Measurements from ENCODE around the gene CROCC. TPM values are rescaled to one million over a fixed set of nuclear protein-coding genes. Genes with fewer than 3 reads are reported as not detected.
"Not testable (repeated sequence)": the region's sequence is repeated elsewhere in the genome, so short reads cannot be mapped to it uniquely, and the experiment has no call there.

CROCC gene
- total RNA-seq, 4 donors from 2014 or later, result 22.3 to 164 (median 68.4) TPM

DNA sequence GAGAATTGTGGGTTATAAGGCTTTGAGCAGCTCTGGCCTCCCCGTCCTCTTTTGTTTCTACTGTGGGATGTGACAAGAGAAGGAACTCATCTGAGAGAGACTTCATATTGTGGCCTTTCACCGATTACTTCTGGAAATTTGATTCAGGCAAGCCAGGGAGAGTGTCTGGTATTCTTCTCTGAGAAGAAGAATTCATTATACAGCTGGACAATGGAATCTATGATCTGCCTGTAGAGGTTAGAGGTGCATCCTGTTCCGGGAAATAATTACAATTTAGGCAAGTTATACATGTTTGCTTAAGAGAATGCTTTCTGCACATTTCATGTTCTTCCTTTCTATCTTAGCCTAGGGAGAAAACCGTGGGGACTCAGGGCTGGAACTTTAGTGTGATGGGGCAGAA is 38.7 kb upstream of the CROCC start:
- TF ChIP-seq, protein P1, sequence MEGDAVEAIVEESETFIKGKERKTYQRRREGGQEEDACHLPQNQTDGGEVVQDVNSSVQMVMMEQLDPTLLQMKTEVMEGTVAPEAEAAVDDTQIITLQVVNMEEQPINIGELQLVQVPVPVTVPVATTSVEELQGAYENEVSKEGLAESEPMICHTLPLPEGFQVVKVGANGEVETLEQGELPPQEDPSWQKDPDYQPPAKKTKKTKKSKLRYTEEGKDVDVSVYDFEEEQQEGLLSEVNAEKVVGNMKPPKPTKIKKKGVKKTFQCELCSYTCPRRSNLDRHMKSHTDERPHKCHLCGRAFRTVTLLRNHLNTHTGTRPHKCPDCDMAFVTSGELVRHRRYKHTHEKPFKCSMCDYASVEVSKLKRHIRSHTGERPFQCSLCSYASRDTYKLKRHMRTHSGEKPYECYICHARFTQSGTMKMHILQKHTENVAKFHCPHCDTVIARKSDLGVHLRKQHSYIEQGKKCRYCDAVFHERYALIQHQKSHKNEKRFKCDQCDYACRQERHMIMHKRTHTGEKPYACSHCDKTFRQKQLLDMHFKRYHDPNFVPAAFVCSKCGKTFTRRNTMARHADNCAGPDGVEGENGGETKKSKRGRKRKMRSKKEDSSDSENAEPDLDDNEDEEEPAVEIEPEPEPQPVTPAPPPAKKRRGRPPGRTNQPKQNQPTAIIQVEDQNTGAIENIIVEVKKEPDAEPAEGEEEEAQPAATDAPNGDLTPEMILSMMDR (IDR thresholded peaks at IDR 0.05), result no peak
- TF ChIP-seq POLR2A (IDR thresholded peaks at IDR 0.05), result no peak
- no peak for TF ChIP-seq EP300 (IDR thresholded peaks at IDR 0.05)
- Histone ChIP-seq H3K36me3 (no peaks in the 10 kb centered on the region), H3K9me3 (no peaks in the 10 kb centered on the region), H3K27ac (no peak overlapping the region), H3K4me3 (no peak overlapping the region), H3K27me3 (peaks cover 0 to 22% of the 10 kb centered on the region in 2 donors), H3K4me1 (no peaks in the 10 kb centered on the region)
- no peak for DNase-seq (ENCODE audit: low spot score in 2 of 2)
- WGBS, 2 donors, result 27 to 33% methylated on average over 4 of the region's 4 CpGs

DNA sequence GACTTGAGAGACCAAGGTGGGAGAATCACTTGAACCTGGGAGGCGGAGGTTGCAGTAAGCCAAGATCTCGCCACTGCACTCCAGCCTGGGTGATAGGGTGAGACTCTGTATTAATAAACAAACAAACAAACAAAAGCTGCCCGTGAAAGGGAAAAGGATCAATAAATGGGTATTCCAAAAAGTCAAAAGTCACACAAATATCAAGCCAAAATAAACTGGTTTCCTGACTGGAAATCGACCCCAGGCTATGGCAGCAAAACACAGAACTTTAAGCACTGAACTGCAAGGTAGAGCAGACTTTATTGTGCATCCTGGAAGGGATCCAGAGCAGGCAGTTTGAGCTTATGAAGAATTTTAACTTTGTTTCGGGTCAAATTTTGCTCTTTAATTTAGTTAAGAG is 37.2 kb upstream of the CROCC start:
- H3K4me3 ChIP-seq; DNase-seq (ENCODE audit: low spot score in 2 of 2); H3K27ac ChIP-seq; H3K9me3 ChIP-seq; H3K36me3 ChIP-seq; H3K4me1 ChIP-seq: not testable (repeated sequence)
- 78 to 81% methylated on average over 5 of the region's 5 CpGs for WGBS, 2 donors
- peaks cover 0 to 17% of the 10 kb centered on the region in 2 donors for H3K27me3 ChIP-seq

- Histone ChIP-seq H3K36me3 (no peaks in the 10 kb centered on the region), H3K4me1 (peaks cover 0 to 8% (median 0%) of the 10 kb centered on the region in 4 donors), H3K27ac (no peak overlapping the region), H3K4me3 (no peak overlapping the region), H3K9me3 (no peaks in the 10 kb centered on the region), H3K27me3 (no peaks in the 10 kb centered on the region)
- DNase-seq (ENCODE audit: low spot score in 2 of 2), result no peak
- 89 to 90% methylated on average over 20 of the region's 20 CpGs for WGBS, 2 donors
- TF ChIP-seq POLR2A (IDR thresholded peaks at IDR 0.05) (no peak), EP300 (IDR thresholded peaks at IDR 0.05) (no peak)
- TF ChIP-seq, protein P1 (IDR thresholded peaks at IDR 0.05), result no peak
Observed at GRCh38 chr1:16886860-16887605, 34.7 kb upstream of the CROCC start.

- DNase-seq (ENCODE audit: low spot score in 2 of 2), result peak; percentile 73 to 80
- TF ChIP-seq POLR2A (IDR thresholded peaks at IDR 0.05) (peak in 1 of 2 donors; percentile 54), EP300 (IDR thresholded peaks at IDR 0.05) (peak in 1 of 2 donors; percentile 78)
- TF ChIP-seq, protein P1 (IDR thresholded peaks at IDR 0.05), result peak in 3 of 5 experiments; percentile 21 to 37 (median 30)
- peak overlapping the region; percentile 57 to 70 (median 59) for H3K4me3 ChIP-seq
- peak overlapping the region; percentile 81 to 97 (median 89) for H3K27ac ChIP-seq
- peaks cover 0 to 8% (median 0%) of the 10 kb centered on the region in 4 donors for H3K4me1 ChIP-seq
- 3 to 8% methylated on average over 63 of the region's 63 CpGs for WGBS, 2 donors
- no peaks in the 10 kb centered on the region for H3K36me3 ChIP-seq
- H3K27me3 ChIP-seq, result no peaks in the 10 kb centered on the region
- H3K9me3 ChIP-seq, result no peaks in the 10 kb centered on the region
Observed at GRCh38 chr1:16888860-16889816, 32.6 kb upstream of the CROCC start.

DNA sequence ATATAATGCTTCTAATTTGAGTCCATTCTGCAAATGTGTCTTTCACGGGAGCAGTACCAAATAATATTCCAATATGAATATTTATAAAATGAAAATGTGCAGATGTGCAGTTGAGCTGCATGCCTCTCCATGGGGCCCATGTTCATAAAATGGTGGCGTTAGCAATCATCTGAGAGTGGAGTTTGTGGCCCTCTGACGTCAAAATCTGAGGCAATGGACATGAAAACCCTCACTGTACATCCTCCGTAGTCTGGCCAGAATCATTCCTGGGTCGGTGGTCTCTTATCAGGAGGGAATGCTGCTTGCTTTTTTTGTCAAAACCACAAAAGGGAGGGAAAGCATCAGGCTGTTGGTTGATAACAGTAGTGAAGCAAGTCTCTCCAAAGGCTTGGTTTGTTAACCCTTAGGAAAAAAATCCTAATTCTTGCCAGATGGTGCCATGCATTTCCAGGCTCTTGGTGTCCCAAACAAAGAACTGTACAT is 31.2 kb upstream of the CROCC start:
- H3K36me3 ChIP-seq; H3K4me3 ChIP-seq; H3K9me3 ChIP-seq; DNase-seq (ENCODE audit: low spot score in 2 of 2); H3K27me3 ChIP-seq; H3K27ac ChIP-seq: not testable (repeated sequence)
- H3K4me1 ChIP-seq, result peaks cover 0 to 11% (median 0%) of the 10 kb centered on the region in 4 donors
- WGBS, 2 donors, result 73 to 77% methylated on average over 5 of the region's 5 CpGs

GRCh38 chr1:16891057-16891456 is 30.7 kb upstream of the CROCC start:
- H3K4me3 ChIP-seq; H3K36me3 ChIP-seq; H3K27me3 ChIP-seq; H3K9me3 ChIP-seq; DNase-seq (ENCODE audit: low spot score in 2 of 2); H3K27ac ChIP-seq: not testable (repeated sequence)
- 57 to 63% methylated on average over 4 of the region's 4 CpGs for WGBS, 2 donors
- H3K4me1 ChIP-seq, result peaks cover 0 to 11% (median 0%) of the 10 kb centered on the region in 4 donors

- not testable (repeated sequence) for DNase-seq (ENCODE audit: low spot score in 2 of 2); H3K36me3 ChIP-seq; H3K9me3 ChIP-seq; H3K4me3 ChIP-seq; H3K27me3 ChIP-seq; H3K27ac ChIP-seq
- 70 to 82% methylated on average over 6 of the region's 6 CpGs for WGBS, 2 donors
- H3K4me1 ChIP-seq, result peaks cover 0 to 20% (median 0%) of the 10 kb centered on the region in 4 donors
Observed at GRCh38 chr1:16892978-16893525, 28.7 kb upstream of the CROCC start.

- not testable (repeated sequence) for DNase-seq (ENCODE audit: low spot score in 2 of 2); H3K36me3 ChIP-seq
- WGBS, 2 donors, result 83 to 91% methylated on average over 4 of the region's 4 CpGs
Observed at GRCh38 chr1:16893796-16894195, 27.9 kb upstream of the CROCC start.

DNA sequence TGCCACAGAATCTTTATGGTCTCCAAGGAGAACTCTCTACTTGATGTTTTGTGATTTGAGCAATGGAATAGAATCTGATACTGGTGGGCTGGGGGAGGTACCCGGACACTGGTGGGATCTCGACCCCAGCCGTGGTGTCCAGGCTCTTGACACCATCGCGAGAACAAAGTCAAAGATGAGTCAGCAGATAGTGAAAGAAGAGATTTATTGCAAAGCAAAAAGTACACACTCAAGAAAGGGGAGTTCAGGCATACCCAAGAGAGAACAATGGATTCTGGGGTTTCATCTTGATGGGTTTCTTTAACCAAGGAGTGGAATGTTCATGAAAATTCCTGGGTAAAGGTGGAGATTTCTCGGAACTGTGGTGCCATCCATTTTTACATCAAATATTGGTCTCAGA is 27.4 kb upstream of the CROCC start:
- DNase-seq (ENCODE audit: low spot score in 2 of 2); H3K27ac ChIP-seq; H3K4me3 ChIP-seq; H3K27me3 ChIP-seq; H3K36me3 ChIP-seq; H3K9me3 ChIP-seq: not testable (repeated sequence)
- WGBS, 2 donors, result 74 to 80% methylated on average over 6 of the region's 6 CpGs
- H3K4me1 ChIP-seq, result peaks cover 0 to 20% (median 0%) of the 10 kb centered on the region in 4 donors

More at GRCh38 chr1:16893796-16894195, 27.9 kb upstream of the CROCC start:
- peaks cover 0 to 20% (median 0%) of the 10 kb centered on the region in 4 donors for H3K4me1 ChIP-seq
- not testable (repeated sequence) for H3K27ac ChIP-seq, H3K4me3 ChIP-seq, H3K9me3 ChIP-seq, H3K27me3 ChIP-seq
